GM19372 (cell line): ENCODE measurements around the gene CA10.

Source experiments
- ATAC-seq: cut with Tn5 transposase; IDR thresholded peaks from one replicate; pipeline ENCODE4 v1.9.1; 2021; ENCODE audit warnings: mild to moderate bottlenecking, low read depth, moderate library complexity; ENCODE audit not compliant: unreplicated experiment

CA10 gene

GRCh38 chr17:52049051-52049450 is 109.5 kb downstream of the CA10 start:
- no peak for ATAC-seq

GRCh38 chr17:52048137-52048898 is 110.2 kb downstream of the CA10 start:
- ATAC-seq: no peak

- no peak for ATAC-seq
These were observed 111.4 kb downstream of the CA10 start for GRCh38 chr17:52047086-52047485.

GRCh38 chr17:52041123-52041617 is 117.3 kb downstream of the CA10 start:
- no peak for ATAC-seq

- ATAC-seq: no peak
These were observed 122.1 kb downstream of the CA10 start for GRCh38 chr17:52036416-52036815.

- no peak for ATAC-seq
These were observed 123.1 kb downstream of the CA10 start for GRCh38 chr17:52035336-52035915.

GRCh38 chr17:52032454-52032853 is 126.1 kb downstream of the CA10 start:
- no peak for ATAC-seq

- no peak for ATAC-seq
These were observed 128.5 kb downstream of the CA10 start for GRCh38 chr17:52030052-52030451.

GRCh38 chr17:52027620-52028295 is 130.8 kb downstream of the CA10 start:
- ATAC-seq: no peak

- no peak for ATAC-seq
These were observed 131.4 kb downstream of the CA10 start for GRCh38 chr17:52027081-52027480.

GRCh38 chr17:52026075-52026474 is 132.4 kb downstream of the CA10 start:
- ATAC-seq: no peak

GRCh38 chr17:52025236-52025635 is 133.3 kb downstream of the CA10 start:
- no peak for ATAC-seq

- ATAC-seq: no peak
These were observed 134.1 kb downstream of the CA10 start for GRCh38 chr17:52024300-52024870.

- ATAC-seq: no peak
These were observed 147.4 kb downstream of the CA10 start for GRCh38 chr17:52011064-52011463.

GRCh38 chr17:51999654-52000053 is 158.9 kb downstream of the CA10 start:
- no peak for ATAC-seq

- ATAC-seq: no peak
These were observed 160.8 kb downstream of the CA10 start for GRCh38 chr17:51997723-51998122.

- ATAC-seq: no peak
These were observed 162.6 kb downstream of the CA10 start for GRCh38 chr17:51995797-51996403.

- no peak for ATAC-seq
These were observed 165.6 kb downstream of the CA10 start for GRCh38 chr17:51992864-51993416.

GRCh38 chr17:51971121-51971520 is 187.4 kb downstream of the CA10 start:
- no peak for ATAC-seq

GRCh38 chr17:51961689-51962088 is 196.8 kb downstream of the CA10 start:
- no peak for ATAC-seq
